ENCODE results near the gene GPR65. TPM values are rescaled to one million over a fixed set of nuclear protein-coding genes. Genes with fewer than 3 reads are reported as not detected.

GPR65 gene
- total and polyA plus RNA-seq, 9 of the 15 experiments (the other 6 are each of a cell fraction or from before 2014, with no cell fraction given): 0.03 to 0.11 (median 0.04) TPM; not detected in 6

- TF ChIP-seq E2F6 (IDR thresholded peaks at IDR 0.05; ENCODE audit: borderline replicate concordance in 1 of 2, extremely low read depth in 1 of 2, insufficient read depth in 1 of 2, insufficient read length in 1 of 2, low read depth in 1 of 2, low read length in 1 of 2, poor library complexity in 1 of 2, severe bottlenecking in 1 of 2) (no peak), ZNF76 (CRISPR knock-in tag; IDR thresholded peaks at IDR 0.05; ENCODE audit: borderline replicate concordance) (no peak), SREBF2 (CRISPR knock-in tag; IDR thresholded peaks at IDR 0.05) (no peak), ZNF740 (CRISPR knock-in tag; IDR thresholded peaks at IDR 0.05) (no peak), ZNF740 (tag; IDR thresholded peaks at IDR 0.05) (no peak), OTX1 (CRISPR knock-in tag; IDR thresholded peaks at IDR 0.05) (no peak), ESRRB (CRISPR knock-in tag; IDR thresholded peaks at IDR 0.05; ENCODE audit: borderline replicate concordance) (no peak), TFE3 (CRISPR knock-in tag; IDR thresholded peaks at IDR 0.05) (no peak), SRSF9 (IDR thresholded peaks at IDR 0.05; ENCODE audit: borderline replicate concordance, low read depth, low read length) (no peak), RBM25 (IDR thresholded peaks at IDR 0.05; ENCODE audit: low read depth, low read length, severe bottlenecking) (no peak), TAL1 (IDR thresholded peaks at IDR 0.05) (peak; percentile 40), CHD4 (IDR thresholded peaks at IDR 0.05; ENCODE audit: insufficient read depth, insufficient replicate concordance, low read depth, low read length, poor library complexity, severe bottlenecking) (no peak), ZC3H4 (CRISPR knock-in tag; IDR thresholded peaks at IDR 0.05; ENCODE audit: borderline replicate concordance) (no peak), RBBP5 (IDR thresholded peaks at IDR 0.05; ENCODE audit: borderline replicate concordance, insufficient read depth, low read length, poor library complexity, severe bottlenecking) (no peak), SIRT6 (IDR thresholded peaks at IDR 0.05; ENCODE audit: low read depth, low read length) (no peak), ZBTB12 (CRISPR knock-in tag; IDR thresholded peaks at IDR 0.05) (no peak), ZFP91 (CRISPR knock-in tag; IDR thresholded peaks at IDR 0.05) (no peak), NCOA2 (IDR thresholded peaks at IDR 0.05; ENCODE audit: partially characterized antibody in 2 of 2) (no peak), GTF2B (IDR thresholded peaks at IDR 0.05; ENCODE audit: extremely low read depth, insufficient read length) (no peak), ZNF644 (tag; IDR thresholded peaks at IDR 0.05; ENCODE audit: low read depth) (no peak)
Observed at GRCh38 chr14:88025313-88025712, 20.4 kb downstream of the GPR65 start (continued).

Measured in K562 (cell line).